RWPE2 (cell line): ENCODE data around the gene CUBN.
A peak's percentile ranks its signal among the peaks of the same experiment; 100 is the strongest.
"Not testable (repeated sequence)": the region's sequence is repeated elsewhere in the genome, so short reads cannot be mapped to it uniquely, and the experiment has no call there.

Experiments used
- ATAC-seq: fragments of 200-7000 bp; cut with Tn5 transposase; 3 replicates; pipeline ENCODE4 v1.9.1; 2021; ENCODE audit warnings: low read depth
- DNase-seq: peaks from one replicate; pipeline ENCODE4 v3.0.0-alpha.2; 2020; ENCODE audit warnings: low spot score
- H3K27ac ChIP-seq: fragments of 450-650 bp; 2 replicates; pipeline ENCODE4 v1.5.1; 2017; ENCODE audit warnings: mild to moderate bottlenecking; ENCODE audit not compliant: poor library complexity, severe bottlenecking
- H3K27me3 ChIP-seq: fragments of 250-450 bp; sonication (Bioruptor Pico); 2 replicates; pipeline ENCODE4 v1.5.1; 2021; ENCODE audit warnings: mild to moderate bottlenecking, moderate library complexity; ENCODE audit not compliant: insufficient read depth, poor library complexity, severe bottlenecking
- H3K36me3 ChIP-seq: fragments of 250-450 bp; sonication (Bioruptor Pico); 2 replicates; pipeline ENCODE4 v1.5.1; 2020; ENCODE audit warnings: low read depth, mild to moderate bottlenecking, moderate library complexity
- H3K4me1 ChIP-seq: fragments of 250-450 bp; sonication (Bioruptor Pico); 2 replicates; pipeline ENCODE4 v1.5.1; 2021; ENCODE audit warnings: mild to moderate bottlenecking, moderate library complexity; ENCODE audit not compliant: insufficient read depth, poor library complexity, severe bottlenecking
- H3K4me3 ChIP-seq: fragments of 250-450 bp; sonication (Bioruptor Pico); 2 replicates; pipeline ENCODE4 v1.5.1; 2021; ENCODE audit warnings: mild to moderate bottlenecking, moderate library complexity; ENCODE audit not compliant: severe bottlenecking
- H3K9me3 ChIP-seq: fragments of 250-450 bp; sonication (Bioruptor Pico); 2 replicates; pipeline ENCODE4 v1.5.1; 2021; ENCODE audit warnings: mild to moderate bottlenecking, moderate library complexity; ENCODE audit not compliant: severe bottlenecking
- TF ChIP-seq, protein P1 (sequence below): fragments of 450-650 bp; IDR thresholded peaks from one replicate; pipeline ENCODE4 v1.5.1; 2017; ENCODE audit warnings: mild to moderate bottlenecking, moderate library complexity; ENCODE audit not compliant: poor library complexity, severe bottlenecking

Gene CUBN

DNA sequence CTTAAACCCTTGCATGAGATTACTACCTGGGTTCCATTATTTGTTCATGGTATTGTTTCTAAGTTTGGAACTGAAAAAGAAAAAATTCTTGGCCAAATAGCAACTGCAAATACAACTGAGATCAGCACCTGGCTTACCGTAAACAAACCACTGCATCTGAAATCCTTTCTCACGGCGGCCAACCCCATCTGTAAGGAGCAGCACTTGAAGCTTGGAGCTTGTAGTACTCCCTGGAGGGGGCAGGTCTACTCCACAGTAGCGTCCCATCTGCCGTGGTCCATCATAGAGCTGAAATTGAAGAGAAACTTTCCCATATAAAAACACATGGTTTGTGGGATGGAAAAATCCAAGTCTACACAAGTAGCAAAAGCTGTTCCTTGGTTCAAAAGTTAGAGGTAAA, 109.9 kb downstream of the CUBN start:
- Histone ChIP-seq H3K4me1 (peaks cover 18% of the 10 kb centered on the region), H3K9me3 (no peaks in the 10 kb centered on the region), H3K36me3 (no peaks in the 10 kb centered on the region), H3K27ac (no peak overlapping the region), H3K4me3 (no peak overlapping the region), H3K27me3 (no peaks in the 10 kb centered on the region)
- TF ChIP-seq, protein P1, sequence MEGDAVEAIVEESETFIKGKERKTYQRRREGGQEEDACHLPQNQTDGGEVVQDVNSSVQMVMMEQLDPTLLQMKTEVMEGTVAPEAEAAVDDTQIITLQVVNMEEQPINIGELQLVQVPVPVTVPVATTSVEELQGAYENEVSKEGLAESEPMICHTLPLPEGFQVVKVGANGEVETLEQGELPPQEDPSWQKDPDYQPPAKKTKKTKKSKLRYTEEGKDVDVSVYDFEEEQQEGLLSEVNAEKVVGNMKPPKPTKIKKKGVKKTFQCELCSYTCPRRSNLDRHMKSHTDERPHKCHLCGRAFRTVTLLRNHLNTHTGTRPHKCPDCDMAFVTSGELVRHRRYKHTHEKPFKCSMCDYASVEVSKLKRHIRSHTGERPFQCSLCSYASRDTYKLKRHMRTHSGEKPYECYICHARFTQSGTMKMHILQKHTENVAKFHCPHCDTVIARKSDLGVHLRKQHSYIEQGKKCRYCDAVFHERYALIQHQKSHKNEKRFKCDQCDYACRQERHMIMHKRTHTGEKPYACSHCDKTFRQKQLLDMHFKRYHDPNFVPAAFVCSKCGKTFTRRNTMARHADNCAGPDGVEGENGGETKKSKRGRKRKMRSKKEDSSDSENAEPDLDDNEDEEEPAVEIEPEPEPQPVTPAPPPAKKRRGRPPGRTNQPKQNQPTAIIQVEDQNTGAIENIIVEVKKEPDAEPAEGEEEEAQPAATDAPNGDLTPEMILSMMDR = no peak
- DNase-seq (no peak), ATAC-seq (no peak)

DNA sequence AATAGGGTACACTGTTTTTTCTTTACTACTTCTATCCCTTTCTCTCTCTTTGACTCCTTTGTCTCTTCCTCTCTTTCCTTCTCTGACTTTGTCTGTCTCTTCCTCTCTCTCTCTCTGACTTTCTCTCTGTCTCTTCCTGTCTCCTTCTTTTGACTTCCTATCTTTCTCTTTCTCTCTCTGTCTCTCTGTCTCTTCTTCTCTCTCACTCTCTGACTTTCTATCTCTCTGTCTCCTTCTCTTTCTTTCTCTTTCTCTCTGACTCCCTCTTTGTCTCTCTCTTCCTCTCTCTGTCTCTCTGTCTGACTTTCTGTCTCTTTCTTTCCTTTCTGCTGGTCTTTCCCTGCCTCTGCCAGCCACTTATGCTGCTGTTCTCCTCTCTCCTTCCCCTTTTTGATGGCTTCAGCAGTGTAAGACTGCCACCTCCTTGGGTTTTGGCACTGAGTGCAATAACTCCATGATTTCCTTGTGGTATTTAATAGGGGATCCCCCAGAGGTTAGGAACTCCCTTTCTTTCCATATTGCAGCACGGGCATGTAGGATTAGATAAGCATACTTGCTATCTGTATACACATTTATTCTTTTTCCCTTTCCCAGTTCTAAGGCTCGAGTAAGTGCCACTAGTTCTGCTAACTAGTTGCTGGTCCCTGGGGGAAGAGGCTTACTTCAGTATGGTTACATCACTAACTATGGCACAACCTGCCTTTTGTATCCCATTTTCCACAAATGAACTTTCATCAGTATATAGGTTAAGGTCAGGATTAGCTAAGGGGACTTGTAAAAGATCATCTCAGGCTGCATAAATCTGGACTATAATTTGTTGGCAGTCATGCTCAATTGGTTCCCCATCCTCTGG, 116.3 kb downstream of the CUBN start:
- not testable (repeated sequence) for ATAC-seq, H3K4me1 ChIP-seq, H3K27ac ChIP-seq, H3K9me3 ChIP-seq, H3K36me3 ChIP-seq, H3K27me3 ChIP-seq, H3K4me3 ChIP-seq, DNase-seq

DNA sequence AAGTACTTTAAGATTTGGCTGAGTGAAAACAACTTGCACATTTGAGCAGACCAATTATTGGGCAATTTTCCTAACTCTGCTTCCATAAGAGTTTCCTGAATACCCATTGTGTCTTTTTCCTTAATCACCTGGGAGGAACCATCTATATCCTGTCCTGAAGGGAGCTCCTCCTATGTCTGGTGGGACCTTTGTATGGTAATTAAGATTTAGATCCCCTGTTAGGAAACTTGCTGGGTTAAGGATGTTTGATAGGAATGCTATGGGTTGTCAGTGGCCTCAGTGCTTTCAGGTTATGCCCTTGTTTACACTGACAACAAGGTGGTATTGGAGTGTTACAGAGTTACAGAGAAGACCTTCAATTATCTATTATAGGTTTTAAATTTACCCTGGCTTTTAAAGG, 116.9 kb downstream of the CUBN start:
- not testable (repeated sequence) for H3K27ac ChIP-seq, H3K27me3 ChIP-seq, ATAC-seq, H3K9me3 ChIP-seq, DNase-seq, H3K4me3 ChIP-seq, H3K36me3 ChIP-seq, H3K4me1 ChIP-seq

DNA sequence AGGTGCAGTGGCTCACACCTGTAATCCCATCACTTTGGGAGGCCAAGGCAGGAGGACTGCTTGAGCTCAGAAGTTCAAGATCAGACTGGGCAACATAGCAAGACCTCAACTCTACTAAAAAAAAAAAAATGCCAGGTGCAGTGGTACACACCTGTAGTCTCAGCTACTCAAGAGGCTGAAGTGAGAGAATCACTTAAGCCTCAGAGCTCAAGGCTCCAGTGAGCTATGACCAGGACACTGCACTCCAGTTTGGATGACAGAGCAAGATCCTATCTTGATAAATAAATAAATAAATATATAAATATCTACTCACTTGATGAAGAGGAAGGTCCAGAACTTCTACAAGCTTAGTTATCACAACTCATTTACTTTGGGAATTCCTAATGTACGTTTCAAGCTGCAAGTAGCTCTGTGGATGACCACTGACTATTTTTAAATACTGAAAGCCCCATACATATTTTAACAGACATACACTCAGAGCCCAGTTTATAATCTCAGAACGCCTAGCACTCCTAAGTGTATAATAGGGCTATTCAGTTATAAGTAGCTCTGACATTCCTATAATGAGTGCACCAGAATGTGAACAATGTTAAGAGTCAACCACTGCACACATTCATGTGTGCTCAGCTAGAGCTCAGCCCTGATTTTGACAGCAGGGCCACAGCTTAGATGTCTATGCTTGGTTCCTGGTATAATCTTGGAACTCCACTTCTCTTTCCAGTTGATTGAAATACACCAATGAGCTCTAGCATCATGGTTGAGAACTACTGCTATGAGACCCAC, 119.1 kb downstream of the CUBN start:
- H3K27ac ChIP-seq = no peak overlapping the region
- ATAC-seq = no peak
- H3K4me3 ChIP-seq = no peak overlapping the region
- DNase-seq = no peak
- peaks cover 18% of the 10 kb centered on the region for H3K4me1 ChIP-seq
- no peaks in the 10 kb centered on the region for H3K9me3 ChIP-seq
- TF ChIP-seq, protein P1 = no peak
- no peaks in the 10 kb centered on the region for H3K27me3 ChIP-seq
- no peaks in the 10 kb centered on the region for H3K36me3 ChIP-seq

DNA sequence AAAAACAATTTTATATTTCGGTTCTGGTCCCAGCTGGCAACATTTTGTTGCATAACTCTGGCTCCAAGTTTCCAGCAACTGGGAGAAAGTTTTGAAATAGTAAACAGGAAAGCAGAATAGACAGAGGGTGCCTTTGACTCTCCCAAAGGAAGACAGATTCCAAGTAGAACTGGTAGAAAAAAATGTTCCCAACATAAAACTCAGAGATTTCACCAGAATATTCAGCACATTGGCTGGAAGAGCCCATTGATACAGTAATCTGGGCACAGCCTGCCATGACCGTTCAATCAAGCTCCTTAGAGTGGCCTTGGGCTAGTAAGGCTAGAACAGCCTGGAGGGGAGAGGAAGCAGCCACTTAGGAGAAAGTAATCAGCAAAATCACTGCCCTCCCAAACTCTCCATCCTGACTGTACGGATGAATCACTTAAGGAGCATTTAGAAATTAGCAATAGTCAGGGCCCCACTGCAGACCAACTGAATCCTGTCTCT, 120.4 kb downstream of the CUBN start:
- Histone ChIP-seq H3K36me3 (no peaks in the 10 kb centered on the region), H3K27ac (no peak overlapping the region), H3K9me3 (no peaks in the 10 kb centered on the region), H3K4me1 (peaks cover 19% of the 10 kb centered on the region), H3K4me3 (no peak overlapping the region), H3K27me3 (no peaks in the 10 kb centered on the region)
- TF ChIP-seq, protein P1 = no peak
- DNase-seq (no peak), ATAC-seq (peak; percentile 67)
